ENCODE measurements around the gene AADACL4.

Gene AADACL4

GRCh38 chr1:12622506-12622905 lies 21.4 kb upstream of the AADACL4 start:
- H3K79me1 ChIP-seq (replicated peaks; ENCODE audit: low read length, poor library complexity, severe bottlenecking) = no peaks in the 10 kb centered on the region
- no peak overlapping the region for H2BK15ac ChIP-seq (ENCODE audit: low read depth, poor library complexity, severe bottlenecking)
- no peak for DNase-seq
- H2BK12ac ChIP-seq (ENCODE audit: low read length in 2 of 2) = no peak overlapping the region
- no peak overlapping the region for H3K14ac ChIP-seq (ENCODE audit: low read length in 2 of 2)
- H3K18ac ChIP-seq (ENCODE audit: low read depth in 1 of 2, low read length in 2 of 2) = no peak overlapping the region
- 89% methylated on average over 12 of the region's 12 CpGs for WGBS
- H3K4me2 ChIP-seq (ENCODE audit: low read length, poor library complexity, severe bottlenecking) = no peak overlapping the region
- no peak overlapping the region for H4K91ac ChIP-seq (ENCODE audit: low read length)
- no peaks in the 10 kb centered on the region for H3K36me3 ChIP-seq (ENCODE audit: control insufficient read depth in 1 of 2, insufficient read depth in 2 of 2, low read depth in 1 of 2, low read length in 2 of 2)
- no peak overlapping the region for H3K9ac ChIP-seq (ENCODE audit: low read length)
- H3K4me1 ChIP-seq (ENCODE audit: control insufficient read depth, insufficient read depth, low read depth, low read length) = peaks cover 13% of the 10 kb centered on the region
- peaks cover 0 to 8% of the 10 kb centered on the region in 2 experiments for H3K27me3 ChIP-seq (ENCODE audit: control insufficient read depth in 1 of 2, insufficient read depth in 1 of 2, low read length in 2 of 2)
- H3K27ac ChIP-seq (ENCODE audit: low read length, poor library complexity, severe bottlenecking) = no peak overlapping the region
- H2BK120ac ChIP-seq (ENCODE audit: low read depth, low read length) = no peak overlapping the region
- H3K9me3 ChIP-seq (ENCODE audit: control insufficient read depth, low read length) = no peaks in the 10 kb centered on the region
- H4K8ac ChIP-seq (ENCODE audit: low read length) = no peak overlapping the region
- no peak overlapping the region for H2AK5ac ChIP-seq (ENCODE audit: low read length, severe bottlenecking)
- H3K4ac ChIP-seq (ENCODE audit: low read depth in 1 of 2, low read length in 2 of 2) = no peak overlapping the region
- no peak overlapping the region for H3K23ac ChIP-seq (ENCODE audit: low read length in 2 of 2)
- no peak overlapping the region for H2BK5ac ChIP-seq (ENCODE audit: low read depth, low read length, poor library complexity, severe bottlenecking)
- no peak overlapping the region for H3K4me3 ChIP-seq (ENCODE audit: insufficient read depth in 1 of 2, low read depth in 1 of 2, low read length in 2 of 2)
- H2AFZ ChIP-seq (ENCODE audit: low read depth, low read length) = no peak overlapping the region

DNA sequence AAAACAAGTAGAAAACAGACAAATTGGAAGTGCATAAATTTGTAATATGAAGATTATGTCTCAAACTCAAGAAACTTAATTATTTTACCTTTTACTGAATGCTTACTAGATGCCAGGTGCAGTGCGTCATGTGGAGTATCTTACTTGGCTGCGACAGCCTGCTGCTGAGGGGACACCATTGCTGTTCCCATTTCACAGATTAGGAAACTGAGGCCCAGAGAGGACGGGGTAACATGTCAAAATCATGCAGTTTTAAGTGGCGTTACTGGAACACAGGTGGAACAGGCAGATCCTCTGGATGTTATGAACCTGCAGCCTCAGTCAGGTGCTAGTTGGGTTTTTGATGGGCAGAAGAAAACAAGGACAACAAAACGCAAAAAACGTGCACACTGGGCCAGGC lies 18.6 kb upstream of the AADACL4 start:
- no peaks in the 10 kb centered on the region for H3K36me3 ChIP-seq (ENCODE audit: control insufficient read depth in 1 of 2, insufficient read depth in 2 of 2, low read depth in 1 of 2, low read length in 2 of 2)
- no peak overlapping the region for H3K27ac ChIP-seq (ENCODE audit: low read length, poor library complexity, severe bottlenecking)
- no peaks in the 10 kb centered on the region for H3K4me1 ChIP-seq (ENCODE audit: control insufficient read depth, insufficient read depth, low read depth, low read length)
- no peak overlapping the region for H3K4me3 ChIP-seq (ENCODE audit: insufficient read depth in 1 of 2, low read depth in 1 of 2, low read length in 2 of 2)
- 80% methylated on average over 6 of the region's 6 CpGs for WGBS
- no peak for DNase-seq
- H3K14ac ChIP-seq (ENCODE audit: low read length in 2 of 2) = no peak overlapping the region
- no peak overlapping the region for H2BK12ac ChIP-seq (ENCODE audit: low read length in 2 of 2)
- H3K23ac ChIP-seq (ENCODE audit: low read length in 2 of 2) = no peak overlapping the region
- peaks cover 0 to 20% of the 10 kb centered on the region in 2 experiments for H3K27me3 ChIP-seq (ENCODE audit: control insufficient read depth in 1 of 2, insufficient read depth in 1 of 2, low read length in 2 of 2)
- H4K91ac ChIP-seq (ENCODE audit: low read length) = no peak overlapping the region
- no peak overlapping the region for H3K4me2 ChIP-seq (ENCODE audit: low read length, poor library complexity, severe bottlenecking)
- no peaks in the 10 kb centered on the region for H3K9me3 ChIP-seq (ENCODE audit: control insufficient read depth, low read length)
- H2AFZ ChIP-seq (ENCODE audit: low read depth, low read length) = no peak overlapping the region
- H3K4ac ChIP-seq (ENCODE audit: low read depth in 1 of 2, low read length in 2 of 2) = no peak overlapping the region
- no peaks in the 10 kb centered on the region for H3K79me1 ChIP-seq (replicated peaks; ENCODE audit: low read length, poor library complexity, severe bottlenecking)
- H2BK5ac ChIP-seq (ENCODE audit: low read depth, low read length, poor library complexity, severe bottlenecking) = no peak overlapping the region
- H4K8ac ChIP-seq (ENCODE audit: low read length) = no peak overlapping the region
- no peak overlapping the region for H3K18ac ChIP-seq (ENCODE audit: low read depth in 1 of 2, low read length in 2 of 2)
- no peak overlapping the region for H3K9ac ChIP-seq (ENCODE audit: low read length)
- H2AK5ac ChIP-seq (ENCODE audit: low read length, severe bottlenecking) = no peak overlapping the region
- no peak overlapping the region for H2BK120ac ChIP-seq (ENCODE audit: low read depth, low read length)
- no peak overlapping the region for H2BK15ac ChIP-seq (ENCODE audit: low read depth, poor library complexity, severe bottlenecking)

DNA sequence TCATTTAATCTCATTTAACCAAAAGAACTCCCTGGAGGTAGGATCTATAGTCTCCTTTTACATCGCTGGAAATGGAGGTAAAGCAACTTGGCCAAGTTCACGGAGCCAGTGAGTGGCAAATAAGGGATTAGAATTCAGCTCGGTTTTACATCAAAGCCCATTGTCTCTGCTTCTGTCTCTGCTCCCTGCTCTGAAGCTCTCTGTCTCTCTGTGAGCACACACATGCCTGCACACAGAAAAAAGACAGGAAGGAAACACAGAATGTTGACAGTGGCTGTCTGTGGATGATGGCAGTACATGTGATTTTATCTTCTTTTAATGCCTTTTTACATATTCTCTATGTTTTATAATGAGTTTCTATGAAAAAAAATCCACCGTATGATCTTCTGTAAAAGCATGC lies 17.0 kb upstream of the AADACL4 start:
- 69% methylated on average over 4 of the region's 4 CpGs for WGBS
- H3K4ac ChIP-seq (ENCODE audit: low read depth in 1 of 2, low read length in 2 of 2) = no peak overlapping the region

DNA sequence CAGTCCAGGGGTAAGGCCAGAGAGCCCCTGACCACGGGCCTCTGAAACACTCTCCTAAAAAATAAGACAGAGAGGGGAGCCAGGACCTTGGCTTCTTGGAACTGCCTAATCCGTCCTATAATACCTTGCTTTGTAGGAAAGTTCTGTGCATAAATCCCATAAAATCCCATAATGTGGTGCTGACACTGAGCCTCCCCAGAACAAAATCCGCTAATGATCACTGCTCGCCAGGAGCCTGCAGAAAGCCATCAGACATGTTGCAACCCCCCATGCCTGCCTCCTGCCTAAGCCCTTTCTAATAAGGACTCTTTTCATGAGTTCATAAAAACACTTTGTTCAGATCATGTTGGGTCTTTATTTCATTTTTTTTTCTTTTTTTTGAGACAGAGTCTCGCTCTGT lies 16.6 kb upstream of the AADACL4 start:
- Histone ChIP-seq H2BK15ac (ENCODE audit: low read depth, poor library complexity, severe bottlenecking) (no peak overlapping the region), H3K4me2 (ENCODE audit: low read length, poor library complexity, severe bottlenecking) (no peak overlapping the region), H2BK5ac (ENCODE audit: low read depth, low read length, poor library complexity, severe bottlenecking) (no peak overlapping the region), H3K27me3 (ENCODE audit: control insufficient read depth in 1 of 2, insufficient read depth in 1 of 2, low read length in 2 of 2) (peaks cover 0 to 30% of the 10 kb centered on the region in 2 experiments), H3K9ac (ENCODE audit: low read length) (no peak overlapping the region), H2BK12ac (ENCODE audit: low read length in 2 of 2) (no peak overlapping the region), H3K36me3 (ENCODE audit: control insufficient read depth in 1 of 2, insufficient read depth in 2 of 2, low read depth in 1 of 2, low read length in 2 of 2) (no peaks in the 10 kb centered on the region), H3K18ac (ENCODE audit: low read depth in 1 of 2, low read length in 2 of 2) (no peak overlapping the region), H3K4me1 (ENCODE audit: control insufficient read depth, insufficient read depth, low read depth, low read length) (peaks cover 3% of the 10 kb centered on the region), H3K4me3 (ENCODE audit: insufficient read depth in 1 of 2, low read depth in 1 of 2, low read length in 2 of 2) (no peak overlapping the region), H3K4ac (ENCODE audit: low read depth in 1 of 2, low read length in 2 of 2) (no peak overlapping the region), H2AFZ (ENCODE audit: low read depth, low read length) (no peak overlapping the region), H4K91ac (ENCODE audit: low read length) (no peak overlapping the region), H3K14ac (ENCODE audit: low read length in 2 of 2) (no peak overlapping the region), H3K27ac (ENCODE audit: low read length, poor library complexity, severe bottlenecking) (no peak overlapping the region), H3K9me3 (ENCODE audit: control insufficient read depth, low read length) (no peaks in the 10 kb centered on the region), H2BK120ac (ENCODE audit: low read depth, low read length) (no peak overlapping the region), H3K79me1 (replicated peaks; ENCODE audit: low read length, poor library complexity, severe bottlenecking) (no peaks in the 10 kb centered on the region), H4K8ac (ENCODE audit: low read length) (no peak overlapping the region), H3K23ac (ENCODE audit: low read length in 2 of 2) (no peak overlapping the region), H2AK5ac (ENCODE audit: low read length, severe bottlenecking) (no peak overlapping the region)
- WGBS = 85% methylated on average over 5 of the region's 5 CpGs
- DNase-seq = no peak

More for the DNA sequence above, 17.0 kb upstream of the AADACL4 start:
- Histone ChIP-seq H3K9me3 (ENCODE audit: control insufficient read depth, low read length) (no peaks in the 10 kb centered on the region), H3K23ac (ENCODE audit: low read length in 2 of 2) (no peak overlapping the region), H3K18ac (ENCODE audit: low read depth in 1 of 2, low read length in 2 of 2) (no peak overlapping the region), H3K4me3 (ENCODE audit: insufficient read depth in 1 of 2, low read depth in 1 of 2, low read length in 2 of 2) (no peak overlapping the region), H2BK15ac (ENCODE audit: low read depth, poor library complexity, severe bottlenecking) (no peak overlapping the region), H3K4me2 (ENCODE audit: low read length, poor library complexity, severe bottlenecking) (no peak overlapping the region), H3K4me1 (ENCODE audit: control insufficient read depth, insufficient read depth, low read depth, low read length) (peaks cover 3% of the 10 kb centered on the region), H4K8ac (ENCODE audit: low read length) (no peak overlapping the region), H2BK120ac (ENCODE audit: low read depth, low read length) (no peak overlapping the region), H2BK5ac (ENCODE audit: low read depth, low read length, poor library complexity, severe bottlenecking) (no peak overlapping the region), H3K36me3 (ENCODE audit: control insufficient read depth in 1 of 2, insufficient read depth in 2 of 2, low read depth in 1 of 2, low read length in 2 of 2) (no peaks in the 10 kb centered on the region), H4K91ac (ENCODE audit: low read length) (no peak overlapping the region), H2BK12ac (ENCODE audit: low read length in 2 of 2) (no peak overlapping the region), H2AK5ac (ENCODE audit: low read length, severe bottlenecking) (no peak overlapping the region), H3K79me1 (replicated peaks; ENCODE audit: low read length, poor library complexity, severe bottlenecking) (no peaks in the 10 kb centered on the region), H3K27me3 (ENCODE audit: control insufficient read depth in 1 of 2, insufficient read depth in 1 of 2, low read length in 2 of 2) (peaks cover 0 to 28% of the 10 kb centered on the region in 2 experiments), H3K9ac (ENCODE audit: low read length) (no peak overlapping the region), H3K14ac (ENCODE audit: low read length in 2 of 2) (no peak overlapping the region), H2AFZ (ENCODE audit: low read depth, low read length) (no peak overlapping the region), H3K27ac (ENCODE audit: low read length, poor library complexity, severe bottlenecking) (no peak overlapping the region)
- DNase-seq = no peak

Data from mesenchymal stem cell (in vitro differentiated cells and primary cell).